ENCODE data around the gene STK32C. TPM values are rescaled to one million over a fixed set of nuclear protein-coding genes. Genes with fewer than 3 reads are reported as not detected.

Gene STK32C
- total RNA-seq, 1 experiment from 2014 or later: 13.9 TPM

GRCh38 chr10:132200344-132201110 is 107.2 kb downstream of the STK32C start:
- Histone ChIP-seq H4K20me1 (ENCODE audit: insufficient read depth) (no peaks in the 10 kb centered on the region), H3F3A (ENCODE audit: insufficient read depth, low read depth) (no peaks in the 10 kb centered on the region), H3K27me3 (ENCODE audit: insufficient read depth, low read depth) (no peaks in the 10 kb centered on the region), H2AFZ (no peak overlapping the region), H3K4me3 (no peak overlapping the region), H3K4me2 (no peak overlapping the region), H3K9me2 (ENCODE audit: insufficient read depth) (no peaks in the 10 kb centered on the region), H3K4me1 (replicated peaks; ENCODE audit: insufficient read depth) (no peaks in the 10 kb centered on the region), H3K79me2 (ENCODE audit: low read depth) (no peaks in the 10 kb centered on the region), H3K36me3 (ENCODE audit: low read depth) (no peaks in the 10 kb centered on the region), H3K9me3 (ENCODE audit: insufficient read depth, low read depth) (no peaks in the 10 kb centered on the region), H3K27ac (no peak overlapping the region)
- DNase-seq: no peak
- no TSS peak for BruUV-seq (replicated peaks)
- ChIA-PET POLR2A (ENCODE audit: unreplicated experiment) (no interaction called here), CTCF (no interaction called here)
- intact Hi-C loops (cut with micrococcal nuclease; ENCODE audit: unreplicated experiment): no loop called here
- TF ChIP-seq EZH2 (IDR thresholded peaks at IDR 0.05; ENCODE audit: low read depth) (no peak), CTCF (conservative IDR thresholded peaks at IDR 0.05) (no peak)

- BruUV-seq (replicated peaks): no TSS peak
- H3K4me2 ChIP-seq: no peak overlapping the region
- CTCF ChIA-PET: no interaction called here
- TF ChIP-seq EZH2 (IDR thresholded peaks at IDR 0.05; ENCODE audit: low read depth) (no peak), CTCF (conservative IDR thresholded peaks at IDR 0.05) (no peak)
- H4K20me1 ChIP-seq (ENCODE audit: insufficient read depth): no peaks in the 10 kb centered on the region
- no peak overlapping the region for H3K4me3 ChIP-seq
- no peaks in the 10 kb centered on the region for H3F3A ChIP-seq (ENCODE audit: insufficient read depth, low read depth)
- no peaks in the 10 kb centered on the region for H3K27me3 ChIP-seq (ENCODE audit: insufficient read depth, low read depth)
- no peaks in the 10 kb centered on the region for H3K9me2 ChIP-seq (ENCODE audit: insufficient read depth)
- DNase-seq: no peak
- H3K27ac ChIP-seq: no peak overlapping the region
- POLR2A ChIA-PET (ENCODE audit: unreplicated experiment): no interaction called here
- intact Hi-C loops (cut with micrococcal nuclease; ENCODE audit: unreplicated experiment): no loop called here
- H3K4me1 ChIP-seq (replicated peaks; ENCODE audit: insufficient read depth): no peaks in the 10 kb centered on the region
- no peaks in the 10 kb centered on the region for H3K79me2 ChIP-seq (ENCODE audit: low read depth)
- no peaks in the 10 kb centered on the region for H3K36me3 ChIP-seq (ENCODE audit: low read depth)
- H3K9me3 ChIP-seq (ENCODE audit: insufficient read depth, low read depth): no peaks in the 10 kb centered on the region
- no peak overlapping the region for H2AFZ ChIP-seq
These were observed 107.9 kb downstream of the STK32C start for GRCh38 chr10:132199854-132200311.

- intact Hi-C loops (cut with micrococcal nuclease; ENCODE audit: unreplicated experiment): no loop called here
- POLR2A ChIA-PET (ENCODE audit: unreplicated experiment): no interaction called here
- H3K9me3 ChIP-seq (ENCODE audit: insufficient read depth, low read depth): no peaks in the 10 kb centered on the region
- no peaks in the 10 kb centered on the region for H3K36me3 ChIP-seq (ENCODE audit: low read depth)
- CTCF ChIA-PET: no interaction called here
- H4K20me1 ChIP-seq (ENCODE audit: insufficient read depth): no peaks in the 10 kb centered on the region
- no peak overlapping the region for H3K4me2 ChIP-seq
- H3K79me2 ChIP-seq (ENCODE audit: low read depth): no peaks in the 10 kb centered on the region
- H3K27me3 ChIP-seq (ENCODE audit: insufficient read depth, low read depth): no peaks in the 10 kb centered on the region
- TF ChIP-seq EZH2 (IDR thresholded peaks at IDR 0.05; ENCODE audit: low read depth): no peak
- TF ChIP-seq CTCF (conservative IDR thresholded peaks at IDR 0.05): no peak
- no TSS peak for BruUV-seq (replicated peaks)
- H3K27ac ChIP-seq: no peak overlapping the region
- no peak overlapping the region for H3K4me3 ChIP-seq
- H2AFZ ChIP-seq: no peak overlapping the region
- H3K4me1 ChIP-seq (replicated peaks; ENCODE audit: insufficient read depth): no peaks in the 10 kb centered on the region
- DNase-seq: no peak
- H3K9me2 ChIP-seq (ENCODE audit: insufficient read depth): no peaks in the 10 kb centered on the region
- H3F3A ChIP-seq (ENCODE audit: insufficient read depth, low read depth): no peaks in the 10 kb centered on the region
These were observed 108.4 kb downstream of the STK32C start for GRCh38 chr10:132199268-132199853.
